PC-3 (cell line): ENCODE results near the gene DCDC1.

Experiments used
- EZH2 ChIP-seq: fragments of 300-600 bp; sonication (generic); IDR thresholded peaks from one replicate; pipeline ENCODE4 v1.6.1; 2017; ENCODE audit warnings: antibody characterized with exemption, mild to moderate bottlenecking, low read length; ENCODE audit not compliant: unreplicated experiment
- TF ChIP-seq, protein P1 (sequence below): fragments of 300-600 bp; sonication (generic); conservative IDR thresholded peaks from 2 replicates; pipeline ENCODE4 v1.5.1; 2017; ENCODE audit warnings: antibody characterized with exemption, low read depth, mild to moderate bottlenecking, low read length

- TF ChIP-seq, protein P1, sequence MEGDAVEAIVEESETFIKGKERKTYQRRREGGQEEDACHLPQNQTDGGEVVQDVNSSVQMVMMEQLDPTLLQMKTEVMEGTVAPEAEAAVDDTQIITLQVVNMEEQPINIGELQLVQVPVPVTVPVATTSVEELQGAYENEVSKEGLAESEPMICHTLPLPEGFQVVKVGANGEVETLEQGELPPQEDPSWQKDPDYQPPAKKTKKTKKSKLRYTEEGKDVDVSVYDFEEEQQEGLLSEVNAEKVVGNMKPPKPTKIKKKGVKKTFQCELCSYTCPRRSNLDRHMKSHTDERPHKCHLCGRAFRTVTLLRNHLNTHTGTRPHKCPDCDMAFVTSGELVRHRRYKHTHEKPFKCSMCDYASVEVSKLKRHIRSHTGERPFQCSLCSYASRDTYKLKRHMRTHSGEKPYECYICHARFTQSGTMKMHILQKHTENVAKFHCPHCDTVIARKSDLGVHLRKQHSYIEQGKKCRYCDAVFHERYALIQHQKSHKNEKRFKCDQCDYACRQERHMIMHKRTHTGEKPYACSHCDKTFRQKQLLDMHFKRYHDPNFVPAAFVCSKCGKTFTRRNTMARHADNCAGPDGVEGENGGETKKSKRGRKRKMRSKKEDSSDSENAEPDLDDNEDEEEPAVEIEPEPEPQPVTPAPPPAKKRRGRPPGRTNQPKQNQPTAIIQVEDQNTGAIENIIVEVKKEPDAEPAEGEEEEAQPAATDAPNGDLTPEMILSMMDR, result no peak
- TF ChIP-seq EZH2, result no peak
These were observed 74.2 kb downstream of the DCDC1 start for GRCh38 chr11:31295308-31295707.
